Trophoblast cell (in vitro differentiated cells and primary cell): ENCODE data around the gene SCN1B.

Experiments used
- DNase-seq, 2 donors: peaks; one replicate each; pipeline ENCODE4 v3.0.0-alpha.2; 2016
- H2AFZ ChIP-seq: 2 replicates; pipeline ENCODE4 v1.6.1; 2013; ENCODE audit warnings: low read length, moderate library complexity, mild to moderate bottlenecking; ENCODE audit not compliant: insufficient read depth, poor library complexity
- H2AK5ac ChIP-seq: 2 replicates; pipeline ENCODE4 v1.6.1; 2013; ENCODE audit warnings: mild to moderate bottlenecking, low read length
- H2BK120ac ChIP-seq: 2 replicates; pipeline ENCODE4 v1.6.1; 2013; ENCODE audit warnings: low read length, mild to moderate bottlenecking, moderate library complexity; ENCODE audit not compliant: insufficient read depth, poor library complexity
- H2BK12ac ChIP-seq: 2 replicates; pipeline ENCODE4 v1.6.1; 2013; ENCODE audit warnings: mild to moderate bottlenecking, low read length, moderate library complexity
- H2BK5ac ChIP-seq: 2 replicates; pipeline ENCODE4 v1.6.1; 2013; ENCODE audit warnings: low read length, low read depth, moderate library complexity, mild to moderate bottlenecking; ENCODE audit not compliant: poor library complexity
- H3K14ac ChIP-seq: 2 replicates; pipeline ENCODE4 v1.6.1; 2013; ENCODE audit warnings: mild to moderate bottlenecking, low read length
- H3K18ac ChIP-seq: 2 replicates; pipeline ENCODE4 v1.6.1; 2013; ENCODE audit warnings: mild to moderate bottlenecking, low read length
- H3K23ac ChIP-seq: 2 replicates; pipeline ENCODE4 v1.6.1; 2013; ENCODE audit warnings: low read length
- H3K27ac ChIP-seq: 2 replicates; pipeline ENCODE4 v1.5.1; 2013; ENCODE audit warnings: low read depth, mild to moderate bottlenecking, inconsistent platforms, low read length, moderate library complexity
- H3K27me3 ChIP-seq: 2 replicates; pipeline ENCODE4 v1.6.1; 2013; ENCODE audit warnings: inconsistent platforms, mild to moderate bottlenecking, low read length, moderate library complexity; ENCODE audit not compliant: insufficient read depth
- H3K36me3 ChIP-seq, 2 experiments: 1 replicate in 1 of 2; 2 replicates in 1 of 2; pipeline ENCODE4 v1.6.1; 2013; ENCODE audit warnings: low read length in 2 of 2, mild to moderate bottlenecking in 2 of 2, moderate library complexity in 1 of 2; ENCODE audit not compliant: insufficient read depth in 2 of 2, control insufficient read depth in 1 of 2
- H3K4ac ChIP-seq: 2 replicates; pipeline ENCODE4 v1.6.1; 2013; ENCODE audit warnings: low read depth, mild to moderate bottlenecking, low read length, moderate library complexity
- H3K4me1 ChIP-seq, 2 experiments: 1 replicate in 1 of 2; 2 replicates in 1 of 2; pipeline ENCODE4 v1.6.1; 2013; ENCODE audit warnings: low read length in 2 of 2, mild to moderate bottlenecking in 2 of 2, moderate library complexity in 1 of 2; ENCODE audit not compliant: insufficient read depth in 2 of 2, control insufficient read depth in 1 of 2
- H3K4me2 ChIP-seq: 2 replicates; pipeline ENCODE4 v1.6.1; 2013; ENCODE audit warnings: inconsistent platforms, mild to moderate bottlenecking, low read length, moderate library complexity
- H3K4me3 ChIP-seq: 2 replicates; pipeline ENCODE4 v1.5.1; 2013; ENCODE audit warnings: mild to moderate bottlenecking, low read depth, low read length, inconsistent platforms
- H3K79me1 ChIP-seq: one replicate; pipeline ENCODE4 v1.6.1; 2013; ENCODE audit warnings: low read length
- H3K79me2 ChIP-seq: 2 replicates; pipeline ENCODE4 v1.6.1; 2013; ENCODE audit warnings: low read length, mild to moderate bottlenecking; ENCODE audit not compliant: control insufficient read depth, insufficient read depth, poor library complexity
- H3K9ac ChIP-seq: 2 replicates; pipeline ENCODE4 v1.6.1; 2013; ENCODE audit warnings: mild to moderate bottlenecking, low read length
- H3K9me3 ChIP-seq: 2 replicates; pipeline ENCODE4 v1.6.1; 2013; ENCODE audit warnings: low read depth, mild to moderate bottlenecking, control low read depth, inconsistent platforms, low read length; ENCODE audit not compliant: insufficient read depth
- H4K12ac ChIP-seq: 2 replicates; pipeline ENCODE4 v1.6.1; 2013; ENCODE audit warnings: low read depth, mild to moderate bottlenecking, low read length, moderate library complexity
- H4K8ac ChIP-seq: 2 replicates; pipeline ENCODE4 v1.6.1; 2013; ENCODE audit warnings: low read depth, mild to moderate bottlenecking, low read length, moderate library complexity
- H4K91ac ChIP-seq: one replicate; pipeline ENCODE4 v1.6.1; 2013; ENCODE audit warnings: low read depth, mild to moderate bottlenecking, low read length, moderate library complexity
- WGBS: extraction: QIAGEN DNeasy Blood & Tissue Kit; methylation state at CpG from one replicate; pipeline ENCODE4 v1.1.7; 2013; ENCODE audit warnings: missing lambda C conversion rate; ENCODE audit not compliant: insufficient read length, insufficient coverage; ENCODE audit errors: extremely low coverage; 5-methylcytosine and 5-hydroxymethylcytosine counted together

SCN1B gene

GRCh38 chr19:34985249-34986022 is 44.8 kb upstream of the SCN1B start:
- no peak overlapping the region for H3K4ac ChIP-seq
- DNase-seq: no peak
- no peak overlapping the region for H3K14ac ChIP-seq
- no peak overlapping the region for H2AK5ac ChIP-seq
- no peaks in the 10 kb centered on the region for H3K4me1 ChIP-seq
- no peak overlapping the region for H3K18ac ChIP-seq
- H4K8ac ChIP-seq: no peak overlapping the region
- no peak overlapping the region for H2BK120ac ChIP-seq
- no peaks in the 10 kb centered on the region for H3K79me2 ChIP-seq
- H2AFZ ChIP-seq: no peak overlapping the region
- no peaks in the 10 kb centered on the region for H3K36me3 ChIP-seq
- no peak overlapping the region for H3K9ac ChIP-seq
- no peak overlapping the region for H3K23ac ChIP-seq
- H3K27ac ChIP-seq: no peak overlapping the region
- no peak overlapping the region for H2BK12ac ChIP-seq
- no peak overlapping the region for H4K91ac ChIP-seq
- no peaks in the 10 kb centered on the region for H3K79me1 ChIP-seq
- H3K4me3 ChIP-seq: no peak overlapping the region
- no peak overlapping the region for H3K4me2 ChIP-seq
- H3K9me3 ChIP-seq: no peaks in the 10 kb centered on the region
- WGBS: no CpG with 5 or more reads among the region's 7 CpGs
- H4K12ac ChIP-seq: no peak overlapping the region
- H3K27me3 ChIP-seq: no peaks in the 10 kb centered on the region
- H2BK5ac ChIP-seq: no peak overlapping the region

- no peaks in the 10 kb centered on the region for H3K27me3 ChIP-seq
- no peak overlapping the region for H3K18ac ChIP-seq
- H2BK5ac ChIP-seq: no peak overlapping the region
- no peak overlapping the region for H2BK12ac ChIP-seq
- no CpG with 5 or more reads among the region's 1 CpG for whole genome bisulfite sequencing
- no peak overlapping the region for H3K23ac ChIP-seq
- no peak overlapping the region for H3K4me3 ChIP-seq
- H3K4me1 ChIP-seq: no peaks in the 10 kb centered on the region
- H3K4ac ChIP-seq: no peak overlapping the region
- no peak overlapping the region for H2AFZ ChIP-seq
- DNase-seq: no peak
- H4K12ac ChIP-seq: no peak overlapping the region
- H4K91ac ChIP-seq: no peak overlapping the region
- no peak overlapping the region for H3K9ac ChIP-seq
- H3K79me2 ChIP-seq: no peaks in the 10 kb centered on the region
- H3K79me1 ChIP-seq: no peaks in the 10 kb centered on the region
- no peaks in the 10 kb centered on the region for H3K9me3 ChIP-seq
- no peak overlapping the region for H3K4me2 ChIP-seq
- H4K8ac ChIP-seq: no peak overlapping the region
- no peak overlapping the region for H2AK5ac ChIP-seq
- no peaks in the 10 kb centered on the region for H3K36me3 ChIP-seq
- no peak overlapping the region for H3K14ac ChIP-seq
- H2BK120ac ChIP-seq: no peak overlapping the region
- no peak overlapping the region for H3K27ac ChIP-seq
Observed at GRCh38 chr19:34988119-34988518, 42.2 kb upstream of the SCN1B start.

- no CpG with 5 or more reads among the region's 6 CpGs for WGBS
- Histone ChIP-seq H3K4me3 (no peak overlapping the region), H3K79me1 (no peaks in the 10 kb centered on the region), H2AK5ac (no peak overlapping the region), H3K9ac (no peak overlapping the region), H4K12ac (no peak overlapping the region), H3K4me2 (no peak overlapping the region), H3K23ac (no peak overlapping the region), H4K8ac (no peak overlapping the region), H3K14ac (no peak overlapping the region), H3K18ac (no peak overlapping the region), H4K91ac (no peak overlapping the region), H3K4ac (no peak overlapping the region), H3K9me3 (no peaks in the 10 kb centered on the region), H2BK120ac (no peak overlapping the region), H3K36me3 (no peaks in the 10 kb centered on the region), H3K79me2 (no peaks in the 10 kb centered on the region), H2BK12ac (no peak overlapping the region), H3K27ac (no peak overlapping the region), H2AFZ (no peak overlapping the region), H3K27me3 (no peaks in the 10 kb centered on the region), H3K4me1 (no peaks in the 10 kb centered on the region), H2BK5ac (no peak overlapping the region)
- no peak for DNase-seq
Observed at GRCh38 chr19:34989298-34989697, 41.0 kb upstream of the SCN1B start.

DNA sequence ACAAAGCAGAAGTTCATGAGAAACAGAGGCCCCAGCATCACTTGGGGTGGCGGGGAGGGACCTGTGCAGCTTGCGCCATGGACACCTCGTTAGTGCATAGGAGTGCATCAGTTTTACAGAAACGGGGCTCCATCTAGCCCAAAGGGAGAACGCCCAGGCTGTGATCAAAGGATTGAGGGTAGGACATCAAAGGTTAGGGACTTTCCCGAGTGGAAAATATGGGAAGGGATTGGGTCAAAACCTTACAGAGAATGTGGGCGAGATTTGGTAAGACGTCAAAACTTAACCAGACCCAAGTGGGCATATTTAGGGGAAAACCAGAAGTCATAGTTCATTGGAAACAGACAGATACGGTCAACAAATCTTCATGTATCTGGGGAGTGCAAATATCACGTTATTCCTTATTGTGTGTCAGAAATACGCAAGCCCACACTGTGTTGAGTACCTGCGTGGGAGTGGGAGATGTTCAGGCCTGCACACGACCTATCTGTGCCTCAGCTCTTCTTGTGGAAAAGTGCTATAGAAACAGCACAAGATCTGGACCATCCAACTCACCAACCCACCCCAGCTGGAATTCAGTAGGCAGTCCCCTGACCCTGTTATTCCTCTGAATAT is 39.6 kb upstream of the SCN1B start:
- DNase-seq: no peak

More for the DNA sequence above, 39.6 kb upstream of the SCN1B start:
- no peak overlapping the region for H3K27ac ChIP-seq
- H3K14ac ChIP-seq: no peak overlapping the region
- H3K23ac ChIP-seq: no peak overlapping the region
- peaks cover 3% of the 10 kb centered on the region for H3K9me3 ChIP-seq
- H3K9ac ChIP-seq: no peak overlapping the region
- no peak overlapping the region for H2BK12ac ChIP-seq
- H2AK5ac ChIP-seq: no peak overlapping the region
- no peak overlapping the region for H4K91ac ChIP-seq
- H3K18ac ChIP-seq: no peak overlapping the region
- no peaks in the 10 kb centered on the region for H3K79me2 ChIP-seq
- no peaks in the 10 kb centered on the region for H3K4me1 ChIP-seq
- H3K27me3 ChIP-seq: no peaks in the 10 kb centered on the region
- H3K4me3 ChIP-seq: no peak overlapping the region
- no peaks in the 10 kb centered on the region for H3K36me3 ChIP-seq
- H2BK5ac ChIP-seq: no peak overlapping the region
- H4K8ac ChIP-seq: no peak overlapping the region
- H3K4me2 ChIP-seq: no peak overlapping the region
- H2BK120ac ChIP-seq: no peak overlapping the region
- H2AFZ ChIP-seq: no peak overlapping the region
- no CpG with 5 or more reads among the region's 13 CpGs for WGBS
- H3K79me1 ChIP-seq: no peaks in the 10 kb centered on the region
- no peak overlapping the region for H3K4ac ChIP-seq
- no peak overlapping the region for H4K12ac ChIP-seq
